Bronchial epithelial cell (primary cell): ENCODE measurements around the gene RACGAP1. TPM values are rescaled to one million over a fixed set of nuclear protein-coding genes. Genes with fewer than 3 reads are reported as not detected.
A peak's percentile ranks its signal among the peaks of the same experiment; 100 is the strongest.

ENCODE experiments used
- DNase-seq: peaks from one replicate; pipeline ENCODE4 v3.0.0-alpha.2; 2010; ENCODE audit warnings: low read depth
- FAIRE-seq: peaks from 2 replicates; lab custom pipeline; 2011; peaks lifted over from hg19 to GRCh38; lab: Jason Lieb, UNC
- H3K27me3 ChIP-seq: 2 replicates; pipeline ENCODE4 v1.5.1; 2011; ENCODE audit warnings: low read length; ENCODE audit not compliant: control insufficient read depth, insufficient read depth
- H3K36me3 ChIP-seq: 2 replicates; pipeline ENCODE4 v1.5.1; 2011; ENCODE audit warnings: low read length; ENCODE audit not compliant: control insufficient read depth, insufficient read depth
- H3K4me3 ChIP-seq: 2 replicates; pipeline ENCODE4 v1.5.1; 2011; ENCODE audit warnings: mild to moderate bottlenecking, low read depth, low read length, control low read depth
- total RNA-seq: library from RNA; depleted of rRNA; stranded (reverse); fragments of >200 nt; gene quantifications from 2 replicates; pipeline ENCODE4 v1.2.1, GENCODE V29; 2014
- TF ChIP-seq, protein P1 (sequence below): IDR thresholded peaks from 2 replicates; pipeline ENCODE4 v1.5.1; 2011; ENCODE audit warnings: mild to moderate bottlenecking, moderate library complexity, low read length, control low read depth, inconsistent platforms; ENCODE audit not compliant: insufficient read depth, severe bottlenecking

The RACGAP1 gene
- total RNA-seq, 1 donor from 2014 or later: 11.3 TPM

DNA sequence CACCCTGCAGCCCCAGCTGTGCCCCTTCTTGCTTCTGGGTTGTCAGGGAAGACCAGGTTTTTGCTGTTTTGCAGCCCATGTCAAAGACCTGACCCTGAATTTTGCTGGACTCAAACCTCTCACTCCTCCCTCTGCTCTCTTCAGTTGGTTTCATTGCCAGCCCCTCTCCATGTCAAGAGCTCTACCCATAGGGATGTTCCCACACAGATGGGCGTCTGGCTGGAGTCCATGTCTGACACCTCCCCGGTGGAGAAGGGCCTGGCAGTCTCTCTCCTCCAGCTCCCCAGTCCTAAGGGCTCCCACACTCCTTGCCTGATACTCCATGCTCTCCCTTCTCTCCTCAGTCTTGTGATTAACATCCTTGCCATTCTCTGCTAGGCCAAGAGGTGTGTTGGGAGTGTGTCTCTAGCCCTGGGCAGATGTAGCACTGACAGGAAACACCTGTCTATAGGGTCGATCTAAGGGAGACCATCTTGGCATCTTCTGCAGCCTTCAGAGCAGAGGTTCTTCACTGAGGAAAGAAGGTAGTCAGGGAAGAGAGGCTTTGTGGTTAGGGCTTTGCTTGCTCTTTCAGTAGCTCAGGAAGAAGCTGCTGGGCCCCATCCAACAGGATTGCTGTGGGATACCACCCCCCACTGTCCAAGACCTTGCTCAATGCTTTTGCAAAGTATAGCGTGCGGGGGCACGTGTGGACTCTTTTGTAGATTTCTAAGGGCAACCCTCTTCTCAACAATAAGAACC, 36.8 kb upstream of the RACGAP1 start:
- TF ChIP-seq, protein P1, sequence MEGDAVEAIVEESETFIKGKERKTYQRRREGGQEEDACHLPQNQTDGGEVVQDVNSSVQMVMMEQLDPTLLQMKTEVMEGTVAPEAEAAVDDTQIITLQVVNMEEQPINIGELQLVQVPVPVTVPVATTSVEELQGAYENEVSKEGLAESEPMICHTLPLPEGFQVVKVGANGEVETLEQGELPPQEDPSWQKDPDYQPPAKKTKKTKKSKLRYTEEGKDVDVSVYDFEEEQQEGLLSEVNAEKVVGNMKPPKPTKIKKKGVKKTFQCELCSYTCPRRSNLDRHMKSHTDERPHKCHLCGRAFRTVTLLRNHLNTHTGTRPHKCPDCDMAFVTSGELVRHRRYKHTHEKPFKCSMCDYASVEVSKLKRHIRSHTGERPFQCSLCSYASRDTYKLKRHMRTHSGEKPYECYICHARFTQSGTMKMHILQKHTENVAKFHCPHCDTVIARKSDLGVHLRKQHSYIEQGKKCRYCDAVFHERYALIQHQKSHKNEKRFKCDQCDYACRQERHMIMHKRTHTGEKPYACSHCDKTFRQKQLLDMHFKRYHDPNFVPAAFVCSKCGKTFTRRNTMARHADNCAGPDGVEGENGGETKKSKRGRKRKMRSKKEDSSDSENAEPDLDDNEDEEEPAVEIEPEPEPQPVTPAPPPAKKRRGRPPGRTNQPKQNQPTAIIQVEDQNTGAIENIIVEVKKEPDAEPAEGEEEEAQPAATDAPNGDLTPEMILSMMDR: no peak
- FAIRE-seq: peak; percentile 32
- no peak overlapping the region for H3K4me3 ChIP-seq
- no peak for DNase-seq
- H3K36me3 ChIP-seq: no peaks in the 10 kb centered on the region
- H3K27me3 ChIP-seq: no peaks in the 10 kb centered on the region

DNA sequence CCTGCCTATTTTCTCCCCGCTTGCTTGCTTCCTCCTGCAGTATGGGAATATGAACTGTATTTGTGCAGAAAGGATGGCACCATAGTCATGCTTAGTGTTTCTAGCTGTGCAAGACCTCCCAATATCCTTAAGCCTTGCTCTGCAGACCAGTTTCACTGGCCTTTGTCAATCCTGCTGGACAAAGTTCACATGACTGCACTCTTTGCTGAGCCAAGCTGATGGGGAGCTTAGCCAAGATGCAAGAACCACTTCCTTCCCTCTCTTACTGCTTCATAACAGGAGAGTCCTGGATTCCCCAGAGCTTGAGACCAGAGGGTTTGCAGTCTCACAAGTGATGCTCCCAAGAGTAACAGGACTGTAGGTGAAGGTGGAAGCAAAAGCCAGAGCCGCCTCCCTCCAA, 35.9 kb upstream of the RACGAP1 start:
- TF ChIP-seq, protein P1: no peak
- H3K4me3 ChIP-seq: no peak overlapping the region
- FAIRE-seq (peak; percentile 92), DNase-seq (no peak)
- no peaks in the 10 kb centered on the region for H3K27me3 ChIP-seq
- no peaks in the 10 kb centered on the region for H3K36me3 ChIP-seq

DNA sequence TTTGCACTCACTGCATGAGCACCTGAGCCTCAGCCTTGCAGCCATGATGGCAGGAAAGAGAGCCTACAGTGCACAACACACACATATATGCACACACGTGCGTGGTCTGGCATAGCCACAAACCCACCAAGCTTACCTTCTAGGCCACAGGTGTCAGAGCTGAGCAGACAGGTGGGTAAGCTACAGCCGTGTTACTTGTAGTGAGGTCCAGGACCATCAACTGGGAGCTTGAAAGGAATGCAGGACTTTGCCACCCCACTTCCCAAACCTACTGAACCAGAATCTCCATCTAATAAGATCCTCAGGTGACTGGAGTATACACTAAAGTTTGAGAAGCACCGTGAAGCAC, 34.8 kb upstream of the RACGAP1 start:
- no peak for FAIRE-seq
- no peak for DNase-seq
- TF ChIP-seq, protein P1: no peak
- Histone ChIP-seq H3K4me3 (no peak overlapping the region), H3K27me3 (no peaks in the 10 kb centered on the region), H3K36me3 (no peaks in the 10 kb centered on the region)

DNA sequence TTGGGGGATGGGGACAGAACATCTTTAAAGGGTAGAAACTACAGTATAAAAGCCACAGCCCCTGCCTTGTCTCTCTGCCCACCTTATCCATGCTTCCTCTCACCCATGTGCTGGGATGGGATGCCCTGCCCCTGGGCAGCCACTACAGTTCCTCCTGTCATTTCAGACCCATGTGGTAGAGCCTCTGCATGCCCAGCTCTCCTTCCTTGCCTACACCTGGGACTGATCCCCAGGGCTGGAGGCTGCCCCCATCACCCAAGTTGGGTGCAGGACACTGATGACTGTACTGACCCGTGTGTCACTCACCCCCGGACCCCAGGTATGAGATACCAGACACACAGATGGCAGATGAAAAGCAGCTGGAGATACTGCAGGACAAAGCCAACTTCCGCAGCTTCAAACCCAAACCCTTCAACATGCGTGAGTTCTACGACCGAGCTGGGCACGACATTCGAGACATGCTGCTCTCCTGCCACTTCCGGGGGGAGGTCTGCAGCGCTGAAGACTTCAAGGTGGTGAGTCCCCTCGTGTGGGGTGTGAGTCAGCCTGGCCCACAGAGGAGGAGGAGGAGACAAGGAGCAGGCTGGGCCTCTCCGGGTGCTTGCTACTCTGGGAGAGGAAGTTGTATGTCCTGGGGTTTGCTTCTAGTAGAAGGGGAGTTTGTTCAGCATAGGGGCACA, 34.3 kb upstream of the RACGAP1 start:
- FAIRE-seq: no peak
- H3K36me3 ChIP-seq: no peaks in the 10 kb centered on the region

DNA sequence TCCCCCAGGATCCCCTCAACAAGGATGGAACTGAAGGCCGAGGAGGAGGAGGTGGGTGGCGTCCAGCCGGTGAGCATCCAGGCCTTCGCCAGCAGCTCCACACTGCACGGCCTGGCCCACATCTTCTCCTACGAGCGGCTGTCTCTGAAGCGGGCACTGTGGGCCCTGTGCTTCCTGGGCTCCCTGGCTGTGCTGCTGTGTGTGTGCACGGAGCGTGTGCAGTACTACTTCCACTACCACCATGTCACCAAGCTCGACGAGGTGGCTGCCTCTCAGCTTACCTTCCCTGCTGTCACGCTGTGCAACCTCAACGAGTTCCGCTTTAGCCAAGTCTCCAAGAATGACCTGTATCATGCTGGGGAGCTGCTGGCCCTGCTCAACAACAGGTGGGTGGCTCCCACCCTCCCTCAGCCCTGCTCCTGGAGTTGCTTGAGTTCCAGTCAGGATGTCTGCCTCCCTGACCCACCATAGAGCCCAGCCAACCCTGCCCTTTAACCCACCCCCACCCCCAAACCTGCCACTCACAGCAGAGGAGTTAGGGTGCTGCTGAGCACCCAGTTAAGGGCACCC, 33.5 kb upstream of the RACGAP1 start:
- TF ChIP-seq, protein P1: no peak
- Histone ChIP-seq H3K4me3 (no peak overlapping the region), H3K27me3 (no peaks in the 10 kb centered on the region), H3K36me3 (no peaks in the 10 kb centered on the region)
- DNase-seq (no peak), FAIRE-seq (no peak)

More for the DNA sequence above, 34.3 kb upstream of the RACGAP1 start:
- no peak for DNase-seq
- TF ChIP-seq, protein P1: no peak
- H3K4me3 ChIP-seq: no peak overlapping the region
- no peaks in the 10 kb centered on the region for H3K27me3 ChIP-seq
